Measurements from ENCODE around the gene C1orf159.

The C1orf159 gene

GRCh38 chr1:1092149-1092855 lies 23.6 kb downstream of the C1orf159 start:
- DNase-seq (ENCODE audit: low read depth), result no peak

- no peak for DNase-seq (ENCODE audit: low read depth)
Observed at GRCh38 chr1:1091344-1092148, 24.3 kb downstream of the C1orf159 start.

GRCh38 chr1:1090424-1091343 lies 25.2 kb downstream of the C1orf159 start:
- DNase-seq (ENCODE audit: low read depth), result no peak

- DNase-seq (ENCODE audit: low read depth), result no peak
Observed at GRCh38 chr1:1089731-1090423, 26.0 kb downstream of the C1orf159 start.

- no peak for DNase-seq (ENCODE audit: low read depth)
Observed at GRCh38 chr1:1088801-1089680, 26.8 kb downstream of the C1orf159 start.

GRCh38 chr1:1088029-1088800 lies 27.7 kb downstream of the C1orf159 start:
- no peak for DNase-seq (ENCODE audit: low read depth)

GRCh38 chr1:1087351-1088028 lies 28.4 kb downstream of the C1orf159 start:
- no peak for DNase-seq (ENCODE audit: low read depth)

- DNase-seq (ENCODE audit: low read depth), result no peak
Observed at GRCh38 chr1:1086911-1087341, 29.0 kb downstream of the C1orf159 start.

GRCh38 chr1:1085911-1086841 lies 29.7 kb downstream of the C1orf159 start:
- DNase-seq (ENCODE audit: low read depth), result no peak

GRCh38 chr1:1085171-1085841 lies 30.6 kb downstream of the C1orf159 start:
- no peak for DNase-seq (ENCODE audit: low read depth)

- DNase-seq (ENCODE audit: low read depth), result no peak
Observed at GRCh38 chr1:1084372-1085170, 31.3 kb downstream of the C1orf159 start.

- DNase-seq (ENCODE audit: low read depth), result no peak
Observed at GRCh38 chr1:1083416-1084371, 32.2 kb downstream of the C1orf159 start.

- no peak for DNase-seq (ENCODE audit: low read depth)
Observed at GRCh38 chr1:1082776-1083415, 33.0 kb downstream of the C1orf159 start.

GRCh38 chr1:1082239-1082775 lies 33.6 kb downstream of the C1orf159 start:
- DNase-seq (ENCODE audit: low read depth), result no peak

Data from GM04504 (cell line).